Superior temporal gyrus (tissue), 1 donor: ENCODE measurements around the gene SLC24A4.
"Not testable (repeated sequence)": the region's sequence is repeated elsewhere in the genome, so short reads cannot be mapped to it uniquely, and the experiment has no call there.

Experiments
- DNase-seq: peaks from one replicate; pipeline ENCODE4 v3.0.0-alpha.2; 2016; ENCODE audit errors: extremely low spot score

The SLC24A4 gene

DNA sequence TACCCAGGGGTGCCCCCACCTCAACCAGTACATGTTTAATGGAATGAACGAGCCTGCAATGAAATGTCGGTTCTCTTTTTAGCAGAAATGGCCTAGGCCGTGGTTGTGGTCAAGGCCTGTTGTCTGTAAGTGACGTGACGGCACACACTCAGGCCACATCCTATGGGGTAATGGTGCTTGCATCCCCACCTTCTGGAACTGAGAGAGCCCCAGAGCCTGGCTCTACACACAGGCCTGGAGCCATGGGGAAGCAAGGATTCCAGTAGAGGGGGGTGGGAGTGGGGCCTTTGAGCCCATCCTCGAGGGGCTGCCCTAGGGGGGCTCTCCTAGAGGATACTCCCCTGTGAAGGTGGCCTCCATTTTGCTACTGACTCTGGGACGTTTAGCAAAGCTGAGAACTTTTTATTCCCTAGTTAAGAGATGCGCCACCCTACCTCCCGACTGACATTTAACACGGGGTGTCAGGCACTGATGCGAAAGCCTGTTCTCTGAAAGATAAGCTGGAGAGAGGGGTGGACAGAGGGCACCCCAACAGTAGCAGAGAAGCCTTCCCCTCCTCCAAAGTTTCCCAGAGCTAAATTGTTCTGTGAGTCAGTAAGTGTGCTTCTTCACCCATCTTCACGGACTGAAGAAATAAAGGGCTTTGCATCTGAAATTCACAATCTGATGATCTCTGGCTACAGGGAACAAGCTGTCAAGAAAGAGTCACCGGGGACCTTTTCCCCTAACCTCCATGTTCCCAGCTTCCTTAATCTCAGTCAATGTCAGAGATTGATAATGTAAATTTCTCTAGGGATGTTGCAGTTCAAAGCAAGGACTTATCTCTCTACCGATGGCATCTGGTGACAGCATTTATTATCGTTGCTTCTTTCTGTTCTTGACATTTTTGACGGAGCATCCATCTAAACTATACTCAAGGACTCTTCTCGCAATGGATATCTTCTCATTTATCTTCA, 197.4 kb downstream of the SLC24A4 start:
- no peak for DNase-seq

DNA sequence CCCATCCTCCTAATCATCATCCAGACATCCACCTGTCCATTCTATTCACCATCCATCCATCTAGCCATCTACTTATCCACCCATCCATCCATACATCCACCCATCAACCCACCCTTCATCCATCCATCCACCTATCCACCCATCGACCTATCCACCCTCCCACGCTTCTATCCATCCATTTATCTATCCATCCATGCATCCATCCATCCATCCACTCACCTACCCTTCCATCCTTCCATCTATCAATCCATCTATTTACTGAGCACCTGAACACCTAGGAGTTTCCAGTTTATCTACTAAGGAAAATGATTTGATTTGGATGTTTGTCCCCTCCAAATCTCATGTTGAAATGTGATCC, 198.1 kb downstream of the SLC24A4 start:
- DNase-seq, result no peak

DNA sequence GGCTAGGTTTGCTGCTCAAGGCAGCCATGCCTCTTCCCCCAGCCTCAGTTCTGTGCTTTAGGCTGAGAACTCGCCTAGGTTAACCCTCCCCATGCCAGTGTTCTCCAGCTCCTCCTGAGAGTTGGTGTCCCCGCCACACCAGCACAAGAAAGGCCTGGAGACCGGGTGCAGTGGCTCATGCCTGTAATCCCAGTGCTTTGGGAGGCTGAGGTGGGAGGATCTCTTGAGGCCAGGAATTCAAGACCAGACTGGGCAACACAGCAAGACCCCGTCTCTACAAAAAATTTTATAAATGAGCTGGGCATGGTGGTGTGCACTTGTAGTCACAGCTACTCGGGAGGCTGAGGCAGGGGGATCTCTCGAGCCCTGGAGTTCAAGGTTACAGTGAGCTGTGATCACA, 200.8 kb downstream of the SLC24A4 start:
- DNase-seq, result no peak

DNA sequence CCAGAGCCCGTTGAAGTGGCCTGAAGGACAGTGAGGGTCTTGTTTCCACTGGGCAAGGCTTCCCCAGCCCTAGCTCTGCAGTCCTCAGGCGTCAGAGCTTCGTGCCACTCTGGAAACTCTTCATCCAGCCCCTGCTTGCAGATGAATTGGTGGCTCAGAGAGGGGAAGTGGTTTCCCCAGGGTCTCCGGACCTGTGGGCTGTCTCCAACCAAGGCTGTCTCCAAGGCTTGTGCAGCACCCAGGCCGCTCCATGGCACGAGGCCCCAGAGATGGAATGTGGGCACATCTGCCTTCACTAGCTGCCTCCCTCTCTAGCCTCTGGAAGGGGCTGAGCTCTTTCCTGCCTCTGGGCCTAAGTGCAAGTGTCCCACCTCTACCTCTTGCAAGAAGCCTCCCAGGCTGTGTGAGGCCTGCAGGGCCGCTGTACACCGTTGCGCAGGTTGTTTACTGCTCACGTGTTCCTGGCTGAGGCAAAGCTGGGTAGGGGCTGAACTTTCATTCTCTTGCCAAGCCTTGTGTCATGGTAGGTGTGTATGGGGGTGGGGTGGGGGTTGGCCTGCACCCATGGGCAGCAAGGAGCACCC, 201.7 kb downstream of the SLC24A4 start:
- DNase-seq, result no peak

DNA sequence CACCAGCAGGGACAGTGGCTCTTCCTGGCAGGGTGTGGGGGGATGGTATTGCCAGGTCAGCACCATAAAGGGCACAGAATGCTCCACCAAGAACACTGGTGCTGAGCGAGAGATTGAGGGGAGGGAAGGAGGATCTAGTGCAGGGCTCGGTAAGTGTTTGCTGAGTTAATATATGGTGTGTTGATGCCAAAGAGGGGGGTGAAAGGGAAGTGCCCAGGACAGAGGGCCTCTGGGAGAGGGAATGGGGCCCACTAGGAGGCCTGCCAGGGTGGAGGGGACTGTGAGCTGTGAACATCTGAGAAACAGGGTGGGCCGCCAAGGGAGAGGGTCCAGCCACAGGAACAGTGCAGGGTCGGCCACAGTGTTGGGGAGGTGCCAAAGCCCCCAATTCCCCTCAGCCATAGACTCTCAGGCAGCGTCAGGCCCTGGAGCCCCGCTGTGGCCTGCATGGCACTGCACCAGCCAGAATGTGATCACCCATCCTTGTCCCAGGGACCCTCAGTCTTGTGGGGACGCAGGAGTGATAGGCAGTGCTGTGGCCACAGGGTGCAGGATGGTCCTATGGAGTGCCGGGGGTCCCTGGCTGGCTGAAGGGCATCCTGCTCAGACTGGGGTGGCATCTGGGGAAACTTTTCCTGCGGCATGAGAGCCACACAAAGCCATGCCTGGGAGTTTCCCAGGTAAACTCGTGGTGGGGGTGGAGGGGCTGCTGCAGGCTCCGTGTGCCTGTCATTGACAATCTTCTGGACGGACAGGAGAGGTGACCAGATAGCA, 202.5 kb downstream of the SLC24A4 start:
- DNase-seq, result no peak

DNA sequence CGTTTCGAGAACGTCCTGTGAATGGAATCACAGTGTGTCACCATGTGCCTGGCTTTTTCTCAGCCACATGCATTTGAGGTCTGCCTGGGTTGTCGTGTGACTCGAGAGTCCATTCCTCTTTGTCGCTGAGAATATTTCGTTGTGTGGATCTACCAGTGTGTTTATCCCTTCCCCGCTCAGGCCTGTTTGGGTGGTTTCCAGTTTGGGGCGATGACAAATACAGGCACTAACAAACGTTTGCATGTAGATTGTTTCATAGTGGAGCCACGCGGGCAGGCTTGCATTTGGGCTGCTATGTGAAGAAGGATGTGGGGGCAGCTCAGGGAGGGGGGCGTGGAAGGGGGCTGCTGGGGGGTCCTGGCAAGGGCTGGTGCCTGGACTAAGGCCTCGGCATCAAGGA, 204.8 kb downstream of the SLC24A4 start:
- DNase-seq, result no peak

DNA sequence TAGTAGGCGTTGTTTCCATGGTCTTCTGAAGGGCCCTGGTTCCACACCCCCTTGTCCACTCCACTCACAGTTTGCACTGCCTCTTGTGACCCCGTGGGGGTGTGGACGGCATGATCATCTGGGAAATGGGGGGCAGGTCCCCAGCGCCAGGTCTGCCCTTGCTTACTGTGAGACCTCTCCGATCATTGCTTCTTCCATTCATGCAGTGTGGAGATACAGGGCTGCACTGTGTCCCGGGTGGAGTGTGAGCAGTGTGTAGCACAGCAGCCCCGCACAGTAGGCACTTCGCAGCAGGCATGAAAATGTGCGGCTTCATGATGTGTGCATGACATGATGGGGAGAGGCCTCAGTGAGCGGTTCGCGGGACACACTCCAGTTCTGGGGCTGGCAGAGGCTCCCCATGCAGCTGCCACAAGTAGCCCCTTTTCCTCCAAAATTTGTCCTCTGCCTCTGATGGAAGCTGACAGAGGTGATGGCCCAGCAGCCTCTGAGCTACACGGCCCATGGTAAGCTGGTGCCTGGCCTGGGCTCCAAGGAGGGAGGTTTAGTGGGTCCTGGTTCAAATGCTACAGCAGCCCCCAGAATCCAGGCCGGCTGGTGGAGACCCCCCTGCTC, 205.6 kb downstream of the SLC24A4 start:
- no peak for DNase-seq

DNA sequence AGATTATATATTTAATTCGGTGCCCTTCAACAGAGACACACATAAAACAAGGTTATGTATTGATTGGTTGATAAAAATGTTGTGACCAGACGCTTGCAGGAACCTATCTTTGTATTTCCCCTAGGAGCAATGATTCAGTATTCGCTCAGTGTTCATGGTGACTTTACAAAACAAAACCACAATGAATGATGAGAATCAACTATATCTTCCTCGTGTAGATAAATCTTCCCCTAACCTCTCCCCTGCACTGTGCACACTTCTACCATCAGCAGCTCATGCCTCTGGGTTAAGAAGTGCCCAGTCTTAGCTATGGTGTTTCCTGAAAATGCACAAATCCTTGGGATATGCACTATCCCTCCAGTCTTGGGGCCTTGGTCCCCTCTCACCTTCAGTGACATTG, 206.9 kb downstream of the SLC24A4 start:
- DNase-seq, result no peak

DNA sequence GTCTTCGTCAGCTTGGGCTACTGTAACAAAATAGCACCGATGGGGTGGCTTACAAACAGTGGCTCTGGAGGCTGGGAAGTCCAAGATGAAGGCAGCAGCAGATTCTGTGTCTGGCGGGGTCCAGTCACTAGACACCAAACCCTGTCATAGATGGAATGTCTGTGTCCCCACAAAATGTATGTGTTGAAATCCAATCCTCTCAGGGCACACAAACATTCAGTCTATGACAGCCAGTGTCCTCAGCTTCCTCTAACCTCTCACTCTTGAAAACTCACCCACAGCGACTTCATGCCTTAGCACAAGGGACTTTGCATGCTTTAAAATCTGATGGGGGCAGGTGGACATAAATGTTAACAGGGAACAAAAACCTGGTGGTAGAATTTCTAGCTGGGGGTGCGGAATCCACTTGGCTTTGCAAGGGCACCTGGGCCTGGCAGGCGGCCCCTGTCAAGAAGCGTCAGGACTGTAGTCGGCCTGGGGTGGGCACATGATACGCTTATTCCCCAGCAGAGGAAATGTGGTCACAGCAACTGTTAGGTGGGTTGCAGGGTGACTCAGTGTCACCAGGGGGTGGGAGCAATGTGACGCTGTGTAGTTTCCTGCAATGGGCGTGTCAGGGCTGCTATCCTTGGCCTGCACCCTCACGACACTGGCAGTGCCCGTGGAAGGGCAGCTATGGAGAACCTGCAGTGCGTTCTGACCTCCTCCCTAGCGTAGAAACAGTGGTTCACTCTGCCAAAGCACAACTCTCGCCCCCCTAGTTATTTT, 208.3 kb downstream of the SLC24A4 start:
- no peak for DNase-seq

DNA sequence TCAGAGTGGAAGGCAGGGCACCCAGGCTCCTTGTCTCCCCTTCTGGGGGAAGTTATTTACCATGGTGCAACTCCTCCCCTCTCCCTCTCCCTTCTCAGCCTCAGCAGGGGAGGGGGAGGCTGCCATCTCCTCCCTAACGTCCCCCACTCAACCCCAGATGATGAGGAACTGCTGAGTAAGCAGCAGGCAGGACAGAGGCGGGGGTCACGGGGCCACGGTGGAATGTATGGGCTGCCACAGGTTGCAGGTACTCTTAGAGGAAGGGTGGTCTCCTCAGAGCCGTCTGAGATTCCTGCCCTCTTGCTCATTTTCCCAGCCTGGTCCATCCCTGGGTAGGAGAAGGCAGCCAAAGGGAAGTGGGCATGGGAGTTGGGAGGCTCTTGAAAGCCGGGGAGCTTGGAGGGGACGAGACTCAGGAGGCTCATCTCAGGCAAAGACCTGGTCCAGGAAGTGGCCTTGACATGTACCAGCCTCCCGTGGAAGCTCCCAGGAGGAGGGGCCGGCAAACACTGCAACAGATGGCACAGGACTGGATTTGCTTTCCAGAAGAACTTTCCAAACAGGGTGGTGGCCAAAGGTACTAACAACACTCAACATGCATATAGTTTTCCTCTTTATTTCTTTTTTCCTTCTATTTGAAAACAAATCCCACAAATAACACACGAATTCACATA, 209.7 kb downstream of the SLC24A4 start:
- DNase-seq, result no peak

DNA sequence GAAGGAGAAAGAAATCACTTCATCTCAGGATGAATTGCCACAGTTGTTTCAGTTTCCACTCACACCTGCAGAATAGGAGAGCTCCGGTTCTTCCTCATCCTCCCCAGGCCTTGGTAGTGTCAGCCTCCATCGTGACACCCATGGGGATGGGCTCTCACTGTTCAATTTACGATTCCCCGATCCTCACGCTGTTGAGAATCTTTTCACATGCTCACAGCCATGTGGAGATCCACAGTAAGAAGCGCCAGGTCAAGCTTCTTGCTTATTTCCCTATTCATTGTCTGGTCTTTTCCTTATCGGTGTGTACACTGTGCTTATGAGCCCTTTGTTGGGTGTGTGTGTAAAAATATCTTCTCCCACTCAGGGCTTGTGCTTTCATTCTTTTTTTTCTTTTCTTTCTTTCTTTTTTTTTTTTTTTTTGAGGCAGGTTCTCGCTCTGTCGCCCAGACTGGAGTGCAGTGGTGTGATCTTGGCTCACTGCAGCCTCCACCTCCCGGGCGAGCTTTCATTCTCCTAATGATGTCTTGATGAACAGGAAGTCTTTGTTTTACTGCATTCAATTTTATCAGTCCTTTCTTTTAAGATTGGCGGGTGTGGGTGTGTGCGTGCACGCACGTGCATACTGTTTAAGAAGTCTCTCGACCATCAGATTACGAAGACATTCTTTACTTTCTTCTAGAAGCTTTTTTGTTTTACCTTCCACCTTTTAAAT, 212.1 kb downstream of the SLC24A4 start:
- DNase-seq, result no peak

DNA sequence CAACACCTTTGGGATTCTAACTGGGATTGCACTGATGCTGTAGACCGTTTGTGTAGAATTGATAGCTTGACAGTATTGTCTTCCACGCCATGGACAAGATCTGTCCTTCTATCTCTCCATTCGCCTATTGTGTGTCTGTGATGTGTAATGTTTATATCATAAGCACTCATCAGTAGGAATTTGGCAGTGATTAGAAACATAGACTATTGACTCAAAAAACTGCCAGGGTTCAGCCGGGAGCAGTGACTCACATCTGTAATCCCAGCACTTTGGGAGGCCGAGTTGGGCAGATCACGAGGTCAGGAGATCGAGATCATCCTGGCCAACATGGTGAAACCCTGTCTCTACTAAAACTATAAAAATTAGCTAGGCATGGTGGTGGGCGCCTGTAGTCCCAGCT, 213.3 kb downstream of the SLC24A4 start:
- DNase-seq, result not testable (repeated sequence)

DNA sequence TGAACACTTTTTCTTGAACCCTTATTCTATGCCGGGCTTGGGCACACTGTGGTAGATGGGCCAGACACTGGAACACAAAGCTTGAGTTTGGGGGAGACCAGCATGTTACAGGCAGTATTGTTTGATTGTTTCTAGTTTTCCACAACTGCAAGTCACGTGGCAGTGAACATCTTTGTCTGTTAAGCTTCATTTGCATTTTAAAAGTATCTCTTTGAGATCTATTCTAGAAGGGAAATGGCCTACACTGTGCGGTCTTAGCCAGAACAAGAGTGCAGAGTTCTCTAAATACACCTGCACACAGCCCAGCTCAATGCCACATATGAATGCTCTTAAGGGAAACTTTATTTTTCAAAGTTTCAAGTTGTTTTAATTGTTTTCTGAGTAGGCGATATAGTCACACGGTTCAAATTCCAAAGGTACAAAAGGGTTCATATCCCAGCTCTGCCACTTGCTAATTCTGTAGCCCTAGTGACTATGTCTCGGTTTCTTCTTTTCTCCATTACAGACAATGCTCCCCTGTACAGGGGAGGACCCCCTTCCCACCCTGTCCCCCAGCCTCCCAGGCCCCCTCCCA, 215.5 kb downstream of the SLC24A4 start:
- DNase-seq, result no peak

DNA sequence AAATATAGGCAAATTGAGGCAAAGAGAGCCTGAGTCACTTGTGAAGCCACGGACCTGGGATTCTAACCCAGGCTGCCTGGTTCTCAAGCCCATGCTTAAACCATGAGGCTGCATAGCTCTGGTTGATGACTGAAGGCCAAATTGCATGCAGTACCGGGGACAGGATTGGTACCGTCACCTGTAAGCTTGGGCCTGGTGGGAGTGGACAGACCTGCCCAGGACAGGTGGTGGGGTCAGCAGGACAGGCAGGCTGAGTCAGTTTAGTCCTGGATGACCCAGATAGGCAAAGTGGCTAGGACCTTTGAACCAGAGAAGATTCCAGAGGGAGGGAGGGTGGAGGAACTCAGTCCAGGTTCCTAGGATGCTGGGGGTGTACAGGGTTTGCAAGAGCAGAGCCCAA, 216.5 kb downstream of the SLC24A4 start:
- no peak for DNase-seq

DNA sequence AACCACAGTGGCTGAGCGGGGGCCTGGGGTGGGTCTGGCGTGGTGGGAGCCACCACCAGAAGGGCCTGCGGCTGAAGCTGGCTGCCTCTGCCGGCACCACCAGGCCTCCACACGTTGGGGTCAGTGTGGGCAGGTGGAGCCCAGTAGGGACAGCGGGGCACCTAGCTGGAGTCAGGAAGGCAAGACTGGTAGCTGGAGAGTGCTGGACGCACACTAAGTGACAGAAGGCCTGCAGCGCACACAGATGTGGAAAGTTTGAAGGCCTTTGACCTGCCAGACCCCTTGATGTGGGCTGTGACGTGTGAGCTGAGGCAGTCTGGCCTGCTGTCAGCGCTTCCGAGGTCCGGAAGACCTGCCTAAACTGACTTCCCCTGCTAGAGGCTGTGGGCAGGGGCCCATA, 216.9 kb downstream of the SLC24A4 start:
- no peak for DNase-seq

DNA sequence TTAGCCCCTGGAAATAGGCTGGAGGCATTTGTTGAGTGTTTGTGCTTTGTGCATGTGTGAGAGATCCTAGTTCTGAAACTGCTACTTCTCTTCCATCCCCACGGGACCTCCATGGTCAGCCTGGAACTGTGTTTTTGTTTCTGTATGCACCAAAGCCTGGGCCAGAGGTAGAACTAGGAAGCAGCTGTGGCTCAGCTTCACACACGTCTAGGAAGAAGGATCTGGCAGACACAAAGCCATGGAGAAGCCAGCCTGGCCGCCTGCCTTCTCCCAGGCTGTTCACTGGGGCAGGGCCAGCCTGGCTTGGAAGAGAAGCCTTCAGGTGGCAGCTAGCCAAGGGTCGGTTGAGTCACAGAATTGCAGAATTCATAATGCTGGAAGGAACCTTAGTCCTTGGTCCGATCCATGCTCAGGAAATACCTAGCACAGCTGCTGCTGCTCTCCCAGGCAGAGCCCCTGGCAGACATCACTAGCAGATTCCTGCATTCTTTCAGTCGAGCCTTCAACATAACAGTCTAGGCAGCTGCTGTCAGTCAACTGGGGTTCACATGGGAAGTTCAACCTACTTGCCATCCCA, 217.6 kb downstream of the SLC24A4 start:
- DNase-seq, result no peak

DNA sequence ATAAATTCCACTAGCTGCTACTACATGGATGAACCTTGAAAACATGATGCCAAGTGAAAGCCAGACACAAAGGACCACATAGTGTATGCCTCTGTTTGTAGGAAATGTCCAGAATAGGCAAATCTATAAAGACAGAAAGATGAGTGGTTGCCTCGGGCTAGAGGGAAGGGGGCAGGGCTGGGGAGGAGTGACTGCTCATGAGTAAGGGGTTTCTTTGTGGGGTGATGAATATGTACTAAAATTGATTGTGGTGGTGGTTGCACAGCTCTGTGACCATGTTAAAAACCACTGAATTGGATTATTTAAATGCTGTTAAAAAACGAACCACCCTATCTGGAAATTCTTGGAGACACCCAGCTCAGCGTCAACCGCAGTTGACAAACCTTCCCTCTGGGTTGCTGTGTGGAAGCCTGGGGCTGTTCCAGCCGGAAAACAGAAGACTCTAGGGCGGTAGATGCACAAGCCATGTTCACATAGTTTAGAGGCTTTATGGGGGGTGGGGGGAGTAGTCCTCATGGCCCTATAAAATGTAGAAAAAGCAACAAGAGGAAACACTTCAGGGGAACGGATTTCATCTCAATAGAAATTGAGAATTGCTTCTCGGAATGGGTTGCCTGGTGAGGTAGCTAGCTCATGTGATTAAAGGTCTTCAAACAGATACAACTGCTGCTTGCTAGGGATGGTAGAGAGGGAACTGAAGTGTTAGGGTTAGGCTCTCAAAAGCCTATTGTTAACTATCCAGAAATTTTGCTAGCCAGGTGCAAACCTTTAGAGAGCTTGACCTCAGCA, 220.0 kb downstream of the SLC24A4 start:
- no peak for DNase-seq

DNA sequence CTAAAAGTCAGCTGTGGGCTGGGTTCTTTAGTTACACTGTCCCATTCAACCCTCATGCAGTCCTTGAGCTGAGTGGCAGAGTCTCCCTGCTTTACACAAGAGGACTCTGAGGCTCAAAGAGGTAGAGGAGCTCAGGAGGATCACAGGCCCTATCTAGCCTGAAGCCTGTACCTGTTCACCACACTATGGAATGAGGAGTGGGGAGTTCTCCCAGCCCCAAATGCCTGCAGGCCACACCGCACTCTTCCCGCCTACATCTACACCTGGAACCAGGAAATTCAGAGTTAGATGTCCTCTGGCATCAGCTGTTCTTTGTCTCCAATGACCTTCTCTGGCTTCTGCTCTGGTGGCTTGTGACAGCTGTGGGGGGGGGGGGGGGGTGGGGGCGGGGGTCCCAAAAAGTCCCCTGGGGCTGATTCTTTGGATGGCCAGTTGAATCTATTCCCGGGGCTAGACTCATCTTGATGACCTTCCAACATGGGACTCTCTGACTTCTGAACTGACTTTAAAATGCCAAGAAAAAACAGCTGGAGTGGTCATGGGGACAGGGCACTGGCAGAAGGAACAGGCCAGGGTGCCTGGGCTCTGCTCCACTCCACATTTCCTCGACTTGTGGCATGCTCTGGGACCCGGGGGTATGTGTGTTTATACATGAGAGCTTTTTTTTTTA, 221.2 kb downstream of the SLC24A4 start:
- DNase-seq, result no peak
